CD4-positive, alpha-beta memory T cell (primary cell): ENCODE measurements around the gene BMX. TPM values are rescaled to one million over a fixed set of nuclear protein-coding genes. Genes with fewer than 3 reads are reported as not detected.

Experiments
- polyA plus RNA-seq, 2 donors: library from polyadenylated mRNA; unstranded; fragments of 300-500 nt; fragmentation: Illumina TruSeq; gene quantifications; one replicate each; pipeline ENCODE4 v1.2.3, GENCODE V29; 2021
- total RNA-seq, 2 experiments: library from RNA; stranded (reverse); gene quantifications; one replicate each; pipeline ENCODE4 v1.2.3, GENCODE V29; 2021

The BMX gene
- total and polyA plus RNA-seq, 4 experiments from 2014 or later: not detected

Other genes with a start within 250 kb of the BMX start
- gene ASB9, start 230.7 kb upstream of the BMX start, total RNA-seq: not detected
- under 1 TPM in 1 of 2 donors, not detected in 1; 0.73 TPM for gene ASB9, start 230.7 kb upstream of the BMX start, polyA plus RNA-seq
- not detected for gene ASB11, start 185.2 kb upstream of the BMX start, total RNA-seq
- gene ASB11, start 185.2 kb upstream of the BMX start, polyA plus RNA-seq: not detected
- 10 to 100 TPM; 27.8 to 32.3 TPM for gene PIGA, start 165.3 kb upstream of the BMX start, total RNA-seq
- 1 to 10 TPM; 6.4 to 8.2 TPM for gene PIGA, start 165.3 kb upstream of the BMX start, polyA plus RNA-seq
- under 1 TPM in 1 of 2 experiments, not detected in 1; 0.15 TPM for gene VEGFD, start 116.4 kb upstream of the BMX start, total RNA-seq
- gene VEGFD, start 116.4 kb upstream of the BMX start, polyA plus RNA-seq: not detected
- gene PIR, start 7.5 kb upstream of the BMX start, total RNA-seq: under 1 TPM in 1 of 2 experiments, not detected in 1; 0.53 TPM
- gene PIR, start 7.5 kb upstream of the BMX start, polyA plus RNA-seq: not detected
- gene ACE2, start 100.2 kb downstream of the BMX start, total RNA-seq: not detected
- not detected for gene ACE2, start 100.2 kb downstream of the BMX start, polyA plus RNA-seq
- under 1 TPM in 1 of 2 experiments, not detected in 1; 0.33 TPM for gene CLTRN, start 164.0 kb downstream of the BMX start, total RNA-seq
- gene CLTRN, start 164.0 kb downstream of the BMX start, polyA plus RNA-seq: under 1 TPM in 1 of 2 donors, not detected in 1; 0.97 TPM
- 10 to 100 TPM; 45.7 to 54.5 TPM for gene CA5B, start 237.5 kb downstream of the BMX start, total RNA-seq
- 100 to 1,000 TPM in 1 of 2 donors, 10 to 100 TPM in 1; 89.2 to 164 TPM for gene CA5B, start 237.5 kb downstream of the BMX start, polyA plus RNA-seq